HepG2 (cell line): ENCODE data around the gene CCNB1IP1. TPM values are rescaled to one million over a fixed set of nuclear protein-coding genes. Genes with fewer than 3 reads are reported as not detected.

Source experiments
- ATF6 ChIP-seq: sonication (generic); formaldehyde crosslinking; conservative IDR thresholded peaks from 2 replicates; pipeline ENCODE4 v1.4.0; 2020; ENCODE audit warnings: missing genetic modification reagents
- E2F1 ChIP-seq: sonication (generic); formaldehyde crosslinking; IDR thresholded peaks from 2 replicates; pipeline ENCODE4 v1.5.0; 2020; ENCODE audit warnings: missing genetic modification reagents
- GATAD1 ChIP-seq: IDR thresholded peaks from 2 replicates; pipeline ENCODE4 v1.6.1; 2016; ENCODE audit warnings: missing genetic modification reagents, missing compliant biosample characterization
- HOMEZ ChIP-seq: IDR thresholded peaks from 2 replicates; pipeline ENCODE4 v1.6.1; 2016; ENCODE audit warnings: low read depth
- KLF16 ChIP-seq, 2 experiments: sonication (generic) in 1 of 2; formaldehyde crosslinking in 1 of 2; IDR thresholded peaks; 2 replicates each; pipeline versions ENCODE4 v1.6.1 to v1.8.0; 2016 to 2023; ENCODE audit warnings: missing genetic modification reagents in 2 of 2, missing compliant biosample characterization in 1 of 2
- MAZ ChIP-seq, 2 experiments: sonication (generic) in 1 of 2; formaldehyde crosslinking in 1 of 2; IDR thresholded peaks; 2 replicates each; pipeline versions ENCODE4 v1.5.0 to v1.6.1; 2012 to 2020; ENCODE audit warnings: low read depth in 2 of 2, mild to moderate bottlenecking in 2 of 2, borderline replicate concordance in 1 of 2, improper control_type of control experiment in 1 of 2, low read length in 1 of 2, missing genetic modification reagents in 1 of 2, moderate library complexity in 1 of 2
- NFE2L1 ChIP-seq: sonication (generic); formaldehyde crosslinking; IDR thresholded peaks from 2 replicates; pipeline ENCODE4 v1.4.0; 2020; ENCODE audit warnings: missing genetic modification reagents, mild to moderate bottlenecking, borderline replicate concordance
- PRMT3 ChIP-seq: sonication (generic); formaldehyde crosslinking; IDR thresholded peaks from 2 replicates; pipeline ENCODE4 v1.8.1; 2022; ENCODE audit warnings: low read depth, mild to moderate bottlenecking, moderate library complexity, missing genetic modification reagents, borderline replicate concordance
- SAP130 ChIP-seq: IDR thresholded peaks from 2 replicates; pipeline ENCODE4 v1.6.1; 2016; ENCODE audit warnings: low read depth
- ZNF207 ChIP-seq: fragments of 450-650 bp; IDR thresholded peaks from 2 replicates; pipeline ENCODE4 v1.6.1; 2016; ENCODE audit warnings: antibody characterized with exemption, borderline replicate concordance
- ZNF773 ChIP-seq: sonication (generic); formaldehyde crosslinking; IDR thresholded peaks from 2 replicates; pipeline ENCODE4 v1.4.0; 2020; ENCODE audit warnings: missing genetic modification reagents, borderline replicate concordance
- polyA plus RNA-seq, 8 experiments: library from polyadenylated mRNA; depleted of rRNA in 3 of 8; stranded (reverse) in 7 of 8; unstranded in 1 of 8; fragments of >200 nt; fragmentation: Illumina TruSeq in 4 of 8; extraction: Trizol in 4 of 8; gene quantifications; 2 replicates each; pipeline versions ENCODE4 v1.2.1 to v1.2.3, GENCODE V29; 2011 to 2016; ENCODE audit warnings: low read depth in 4 of 8, missing spikeins in 1 of 8, mixed read lengths in 1 of 8; ENCODE audit not compliant: insufficient read depth in 1 of 8
- total RNA-seq, 5 experiments: library from RNA; depleted of rRNA; stranded (reverse); fragments of >200 nt; fragmentation: Illumina TruSeq; extraction: Trizol; gene quantifications; 2 replicates each; pipeline ENCODE4 v1.2.3, GENCODE V29; 2016; ENCODE audit warnings: low read depth in 1 of 5
- TF ChIP-seq, protein P1 (sequence below): IDR thresholded peaks from 2 replicates; pipeline ENCODE4 v1.6.1; 2012; ENCODE audit warnings: low read depth, low read length, improper control_type of control experiment
- TF ChIP-seq, protein P2 (sequence below): fragments of 450-650 bp; IDR thresholded peaks from 2 replicates; pipeline ENCODE4 v1.6.1; 2017

CCNB1IP1 gene
- total and polyA plus RNA-seq, 2 of the 13 experiments (the other 11 are each of a cell fraction or from before 2014, with no cell fraction given) = 98.3 to 125 TPM

DNA sequence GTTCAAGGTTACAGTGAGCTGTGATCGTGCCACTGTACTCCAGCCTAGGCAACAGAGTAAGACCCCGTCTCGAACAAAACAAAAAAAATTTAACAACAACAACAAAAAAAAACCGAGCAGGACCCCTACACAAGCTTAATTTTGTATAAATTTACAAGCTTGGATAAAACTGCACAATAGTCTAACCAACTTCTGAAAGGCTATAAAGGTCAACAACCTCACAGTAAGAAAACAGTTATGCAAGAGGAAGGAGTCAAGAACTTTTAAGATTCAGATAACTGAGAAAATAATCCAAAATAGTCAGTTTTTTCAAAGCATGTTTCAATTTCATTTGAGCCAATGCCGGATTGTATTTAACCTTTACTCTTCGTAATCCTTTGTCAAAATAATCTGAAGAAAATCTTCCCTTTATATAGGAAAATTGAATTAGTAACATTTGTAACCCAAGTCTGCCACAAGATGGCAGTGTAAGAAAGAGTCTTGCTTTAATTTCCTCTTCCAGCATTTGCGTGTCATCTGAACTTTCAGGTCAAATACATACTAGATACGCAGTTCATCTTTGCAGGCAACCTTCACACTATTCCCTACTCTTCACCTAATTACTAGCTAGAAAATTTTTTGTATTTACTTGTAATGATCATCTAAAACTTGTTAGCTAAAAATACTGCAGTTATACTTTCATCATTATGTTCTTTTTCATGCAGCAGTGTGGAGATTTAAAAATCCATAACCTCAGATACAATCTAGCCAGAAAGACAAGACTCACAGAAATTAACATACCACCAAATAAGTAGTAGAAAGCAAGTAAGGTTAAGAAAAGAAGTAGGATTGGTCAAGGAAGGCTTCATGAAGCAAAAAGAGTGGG lies 5.8 kb downstream of the CCNB1IP1 start (continued):
- 0 out of 2 replicates have a peak, but pooled peaks have one; percentile 26 for TF ChIP-seq GATAD1
- no peak for TF ChIP-seq PRMT3
- TF ChIP-seq E2F1 (CRISPR knock-in tag) = 0 out of 2 replicates have a peak, but pooled peaks have one; percentile 27
- TF ChIP-seq SAP130 (CRISPR knock-in tag) = peak; percentile 47; the same call in 1 of the 2 replicates
- no peak for TF ChIP-seq ZNF207
- peak; percentile 24; the same call in 1 of the 2 replicates for TF ChIP-seq HOMEZ (CRISPR knock-in tag)
- 0 out of 2 replicates have a peak, but pooled peaks have one; percentile 22 for TF ChIP-seq ATF6 (CRISPR knock-in tag)
- TF ChIP-seq KLF16 (CRISPR knock-in tag; IDR thresholded peaks at IDR 0.05) = peak in 1 of 2 experiments; percentile 38; a peak in 1 of 4 replicates
- no peak for TF ChIP-seq MAZ (IDR thresholded peaks at IDR 0.05; ENCODE audit: borderline replicate concordance, low read depth, low read length)
- no peak for TF ChIP-seq MAZ (CRISPR knock-in tag; IDR thresholded peaks at IDR 0.05; ENCODE audit: low read depth)
- TF ChIP-seq ZNF773 = no peak
- TF ChIP-seq, protein P1, sequence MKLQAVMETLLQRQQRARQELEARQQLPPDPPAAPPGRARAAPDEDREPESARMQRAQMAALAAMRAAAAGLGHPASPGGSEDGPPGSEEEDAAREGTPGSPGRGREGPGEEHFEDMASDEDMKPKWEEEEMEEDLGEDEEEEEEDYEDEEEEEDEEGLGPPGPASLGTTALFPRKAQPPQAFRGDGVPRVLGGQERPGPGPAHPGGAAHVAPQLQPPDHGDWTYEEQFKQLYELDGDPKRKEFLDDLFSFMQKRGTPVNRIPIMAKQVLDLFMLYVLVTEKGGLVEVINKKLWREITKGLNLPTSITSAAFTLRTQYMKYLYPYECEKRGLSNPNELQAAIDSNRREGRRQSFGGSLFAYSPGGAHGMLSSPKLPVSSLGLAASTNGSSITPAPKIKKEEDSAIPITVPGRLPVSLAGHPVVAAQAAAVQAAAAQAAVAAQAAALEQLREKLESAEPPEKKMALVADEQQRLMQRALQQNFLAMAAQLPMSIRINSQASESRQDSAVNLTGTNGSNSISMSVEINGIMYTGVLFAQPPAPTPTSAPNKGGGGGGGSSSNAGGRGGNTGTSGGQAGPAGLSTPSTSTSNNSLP = peak; percentile 85
- TF ChIP-seq, protein P2, sequence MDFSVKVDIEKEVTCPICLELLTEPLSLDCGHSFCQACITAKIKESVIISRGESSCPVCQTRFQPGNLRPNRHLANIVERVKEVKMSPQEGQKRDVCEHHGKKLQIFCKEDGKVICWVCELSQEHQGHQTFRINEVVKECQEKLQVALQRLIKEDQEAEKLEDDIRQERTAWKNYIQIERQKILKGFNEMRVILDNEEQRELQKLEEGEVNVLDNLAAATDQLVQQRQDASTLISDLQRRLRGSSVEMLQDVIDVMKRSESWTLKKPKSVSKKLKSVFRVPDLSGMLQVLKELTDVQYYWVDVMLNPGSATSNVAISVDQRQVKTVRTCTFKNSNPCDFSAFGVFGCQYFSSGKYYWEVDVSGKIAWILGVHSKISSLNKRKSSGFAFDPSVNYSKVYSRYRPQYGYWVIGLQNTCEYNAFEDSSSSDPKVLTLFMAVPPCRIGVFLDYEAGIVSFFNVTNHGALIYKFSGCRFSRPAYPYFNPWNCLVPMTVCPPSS = no peak
- TF ChIP-seq NFE2L1 (CRISPR knock-in tag) = no peak
